ENCODE data around the gene TMEM139.

The TMEM139 gene

GRCh38 chr7:143329471-143330170, 44.9 kb downstream of the TMEM139 start:
- DNase-seq, result no peak

DNA sequence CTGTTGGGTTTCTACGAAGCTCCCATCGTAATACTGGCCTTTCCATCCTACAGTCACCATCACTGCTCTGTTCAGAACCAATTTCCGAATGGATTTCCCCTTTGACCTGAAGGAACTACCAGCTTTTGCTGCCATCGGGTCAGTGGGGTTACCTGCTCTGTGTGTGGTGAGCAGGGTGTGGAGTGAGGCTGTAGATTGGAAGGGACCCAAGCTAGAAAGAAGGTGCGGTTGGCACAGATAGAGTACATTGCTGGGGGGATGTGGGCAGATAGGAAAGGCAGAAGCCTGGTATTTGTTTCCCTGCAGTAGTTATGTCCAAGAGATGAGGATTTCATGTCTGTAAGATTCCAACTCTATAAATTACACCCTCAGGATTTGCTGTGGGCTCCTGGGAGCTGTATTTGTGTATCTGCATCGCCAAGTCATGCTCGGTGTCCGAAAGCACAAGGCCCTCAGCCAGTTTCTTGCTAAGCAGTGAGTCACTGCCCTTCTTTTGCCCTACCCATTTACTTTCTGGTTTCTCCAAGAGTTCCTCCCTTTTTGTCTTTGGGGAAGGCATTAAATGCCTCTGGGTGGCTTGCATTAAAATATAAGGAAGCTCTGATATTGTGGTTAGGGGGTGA, 46.5 kb downstream of the TMEM139 start:
- no peak for DNase-seq

- DNase-seq, result no peak
These were observed 49.5 kb downstream of the TMEM139 start for GRCh38 chr7:143334244-143334643.

DNA sequence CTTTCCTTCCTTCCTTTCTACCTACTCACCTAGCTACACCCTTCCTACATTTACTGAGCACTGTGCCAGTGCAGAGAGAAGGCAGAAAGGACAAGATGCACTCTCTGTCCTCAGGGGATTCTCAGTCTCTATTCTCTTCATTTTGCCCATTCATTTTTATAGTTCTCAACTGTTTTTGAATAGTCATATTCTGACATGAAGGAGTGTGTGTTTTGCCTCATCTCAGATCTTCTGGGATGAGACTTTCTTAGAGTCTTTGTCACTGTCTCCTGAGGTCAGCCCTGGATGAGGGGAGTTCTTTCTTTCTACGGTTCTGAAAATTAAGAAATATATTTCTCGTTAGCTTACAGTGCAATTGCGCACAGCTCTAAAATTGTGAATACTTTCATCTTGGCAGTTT, 52.5 kb downstream of the TMEM139 start:
- DNase-seq, result no peak
